H54 (cell line): Measurements from ENCODE around the gene AGFG2.

Experiments used
- DNase-seq: peaks from one replicate; pipeline ENCODE4 v3.0.0; 2011; ENCODE audit warnings: low spot score, mixed read lengths; ENCODE audit not compliant: insufficient read length
- FAIRE-seq: peaks from 3 replicates; lab custom pipeline; 2011; peaks lifted over from hg19 to GRCh38; lab: Jason Lieb, UNC
- POLR2A ChIP-seq: IDR thresholded peaks from 2 replicates; pipeline ENCODE4 v1.6.1; 2011; ENCODE audit warnings: low read depth, mild to moderate bottlenecking, low read length

Gene AGFG2

GRCh38 chr7:100577103-100577502 is 38.1 kb downstream of the AGFG2 start:
- no peak for FAIRE-seq
- DNase-seq: no peak

GRCh38 chr7:100577507-100577906 is 38.5 kb downstream of the AGFG2 start:
- FAIRE-seq (no peak), DNase-seq (no peak)
- TF ChIP-seq POLR2A: no peak

More at GRCh38 chr7:100577103-100577502, 38.1 kb downstream of the AGFG2 start:
- TF ChIP-seq POLR2A: no peak

- DNase-seq (no peak), FAIRE-seq (no peak)
- no peak for TF ChIP-seq POLR2A
Observed at GRCh38 chr7:100578246-100579183, 39.5 kb downstream of the AGFG2 start.

- FAIRE-seq (no peak), DNase-seq (no peak)
- TF ChIP-seq POLR2A: no peak
Observed at GRCh38 chr7:100580466-100581283, 41.7 kb downstream of the AGFG2 start.

GRCh38 chr7:100582041-100582579 is 43.1 kb downstream of the AGFG2 start:
- no peak for FAIRE-seq
- no peak for DNase-seq
- no peak for TF ChIP-seq POLR2A

- DNase-seq (no peak), FAIRE-seq (no peak)
- TF ChIP-seq POLR2A: no peak
Observed at GRCh38 chr7:100582650-100583049, 43.6 kb downstream of the AGFG2 start.

- FAIRE-seq (no peak), DNase-seq (no peak)
- TF ChIP-seq POLR2A: no peak
Observed at GRCh38 chr7:100583132-100584053, 44.4 kb downstream of the AGFG2 start.

- TF ChIP-seq POLR2A: no peak
- DNase-seq (no peak), FAIRE-seq (no peak)
Observed at GRCh38 chr7:100584054-100584682, 45.2 kb downstream of the AGFG2 start.

- FAIRE-seq: no peak
Observed at GRCh38 chr7:100584683-100585510, 45.9 kb downstream of the AGFG2 start.

GRCh38 chr7:100585511-100586265 is 46.7 kb downstream of the AGFG2 start, which contains the start of gene LRCH4:
Gene LRCH4, minus strand, starts transcription at chr7:100586129. Its CDS starts 29 bp downstream, at chr7:100586100.
- no peak for DNase-seq
- TF ChIP-seq POLR2A: peak; percentile 99
- no peak for FAIRE-seq

More at GRCh38 chr7:100584683-100585510, 45.9 kb downstream of the AGFG2 start:
- TF ChIP-seq POLR2A: no peak
- DNase-seq: no peak

GRCh38 chr7:100586266-100587025 is 47.4 kb downstream of the AGFG2 start, which contains the start of gene FBXO24:
Gene FBXO24, plus strand, starts transcription at chr7:100586328. Its CDS starts 298 bp downstream, at chr7:100586626.
- FAIRE-seq (peak; percentile 89), DNase-seq (peak; percentile 100)
- TF ChIP-seq POLR2A: peak; percentile 84
